Neural progenitor cell (in vitro differentiated cells): ENCODE measurements around the gene CFAP299. TPM values are rescaled to one million over a fixed set of nuclear protein-coding genes. Genes with fewer than 3 reads are reported as not detected.

Source experiments
- DNase-seq: peaks from one replicate; pipeline ENCODE4 v3.0.0-alpha.2; 2016; ENCODE audit warnings: low spot score
- H2AFZ ChIP-seq: fragments of 200-600 bp; sonication (generic); replicated peaks from 2 replicates; pipeline ENCODE4 v1.6.1; 2016; ENCODE audit warnings: antibody characterized with exemption
- H3F3A ChIP-seq: fragments of 200-600 bp; sonication (generic); 2 replicates; pipeline ENCODE4 v1.6.1; 2016; ENCODE audit warnings: antibody characterized with exemption, low read depth
- H3K27ac ChIP-seq: fragments of 200-600 bp; sonication (generic); 2 replicates; pipeline ENCODE4 v1.5.1; 2016; ENCODE audit warnings: mild to moderate bottlenecking
- H3K27me3 ChIP-seq: fragments of 200-600 bp; sonication (generic); 2 replicates; pipeline ENCODE4 v1.6.1; 2016; ENCODE audit warnings: mild to moderate bottlenecking, moderate library complexity
- H3K36me3 ChIP-seq: fragments of 200-600 bp; sonication (generic); 2 replicates; pipeline ENCODE4 v1.5.1; 2016
- H3K4me1 ChIP-seq: fragments of 200-600 bp; sonication (generic); 2 replicates; pipeline ENCODE4 v1.6.1; 2016; ENCODE audit warnings: mixed run types
- H3K4me2 ChIP-seq: fragments of 200-600 bp; sonication (generic); 2 replicates; pipeline ENCODE4 v1.6.1; 2016
- H3K4me3 ChIP-seq: fragments of 200-600 bp; sonication (generic); 2 replicates; pipeline ENCODE4 v1.5.1; 2016
- H3K79me2 ChIP-seq: fragments of 200-600 bp; sonication (generic); 2 replicates; pipeline ENCODE4 v1.6.1; 2016; ENCODE audit warnings: low read depth
- H3K9ac ChIP-seq: fragments of 200-600 bp; sonication (generic); 2 replicates; pipeline ENCODE4 v1.6.1; 2016
- H3K9me3 ChIP-seq: fragments of 200-600 bp; sonication (generic); 2 replicates; pipeline ENCODE4 v1.5.1; 2016; ENCODE audit warnings: low read depth
- H4K20me1 ChIP-seq: fragments of 200-600 bp; sonication (generic); 2 replicates; pipeline ENCODE4 v1.6.1; 2016; ENCODE audit warnings: low read depth
- H3K27ac Mint-ChIP-seq: 3 replicates; pipeline ENCODE4 v1.8.0; 2021; ENCODE audit warnings: mixed read lengths
- H3K27me3 Mint-ChIP-seq: 2 replicates; pipeline ENCODE4 v1.8.0; 2022; ENCODE audit warnings: low read depth, mild to moderate bottlenecking, inconsistent platforms, moderate library complexity, mixed read lengths; ENCODE audit not compliant: insufficient read depth
- H3K36me3 Mint-ChIP-seq: 3 replicates; pipeline ENCODE4 v1.8.0; 2021; ENCODE audit warnings: mixed read lengths
- H3K4me1 Mint-ChIP-seq: 3 replicates; pipeline ENCODE4 v1.8.0; 2021; ENCODE audit warnings: mixed read lengths
- H3K4me3 Mint-ChIP-seq: 3 replicates; pipeline ENCODE4 v1.8.0; 2021; ENCODE audit warnings: mild to moderate bottlenecking, moderate library complexity, mixed read lengths
- H3K9me3 Mint-ChIP-seq: 3 replicates; pipeline ENCODE4 v1.8.0; 2020; ENCODE audit warnings: mixed read lengths
- CTCF ChIP-seq: fragments of 200-600 bp; sonication (generic); IDR thresholded peaks from 2 replicates; pipeline ENCODE4 v1.5.1; 2017; ENCODE audit warnings: antibody characterized with exemption, mild to moderate bottlenecking
- EZH2 ChIP-seq: fragments of 200-600 bp; sonication (generic); IDR thresholded peaks from 2 replicates; pipeline ENCODE4 v1.6.1; 2017; ENCODE audit warnings: antibody characterized with exemption, mild to moderate bottlenecking, moderate library complexity
- EZH2phosphoT487 ChIP-seq: fragments of 200-600 bp; sonication (generic); IDR thresholded peaks from 2 replicates; pipeline ENCODE4 v1.6.1; 2017; ENCODE audit warnings: antibody characterized with exemption
- total RNA-seq: library from RNA; depleted of rRNA; stranded (reverse); fragments of >200 nt; gene quantifications from 2 replicates; pipeline ENCODE4 v1.2.3, GENCODE V29; 2015; ENCODE audit warnings: low replicate concordance

The CFAP299 gene
- total RNA-seq, 1 donor from 2014 or later = not detected

GRCh38 chr4:80568891-80569290 lies 233.4 kb downstream of the CFAP299 start:
- Mint-ChIP-seq H3K36me3 (no peaks in the 10 kb centered on the region), H3K27me3 (no peaks in the 10 kb centered on the region), H3K4me3 (no peak overlapping the region), H3K9me3 (peaks cover 2% of the 10 kb centered on the region), H3K4me1 (peaks cover 2% of the 10 kb centered on the region), H3K27ac (no peak overlapping the region)
- TF ChIP-seq CTCF (no peak), EZH2 (no peak), EZH2phosphoT487 (no peak)
- Histone ChIP-seq H3K79me2 (no peaks in the 10 kb centered on the region), H3K9ac (no peak overlapping the region), H3K27ac (no peak overlapping the region), H3F3A (no peaks in the 10 kb centered on the region), H3K4me2 (peak overlapping the region; percentile 21), H3K4me1 (peaks cover 11% of the 10 kb centered on the region), H3K36me3 (no peaks in the 10 kb centered on the region), H3K4me3 (no peak overlapping the region), H4K20me1 (no peaks in the 10 kb centered on the region), H2AFZ (peak overlapping the region; percentile 11), H3K9me3 (no peaks in the 10 kb centered on the region), H3K27me3 (no peaks in the 10 kb centered on the region)
- peak; percentile 82 for DNase-seq

GRCh38 chr4:80576796-80577195 lies 241.3 kb downstream of the CFAP299 start:
- H3K4me1 ChIP-seq = no peaks in the 10 kb centered on the region
- H3F3A ChIP-seq = no peaks in the 10 kb centered on the region
- no peak overlapping the region for H3K27ac ChIP-seq
- Mint-ChIP-seq H3K36me3 (no peaks in the 10 kb centered on the region), H3K4me3 (no peak overlapping the region), H3K9me3 (peaks cover 2% of the 10 kb centered on the region), H3K4me1 (no peaks in the 10 kb centered on the region), H3K27ac (no peak overlapping the region), H3K27me3 (no peaks in the 10 kb centered on the region)
- DNase-seq = no peak
- H3K27me3 ChIP-seq = no peaks in the 10 kb centered on the region
- H3K4me3 ChIP-seq = no peak overlapping the region
- no peak overlapping the region for H3K9ac ChIP-seq
- H3K36me3 ChIP-seq = no peaks in the 10 kb centered on the region
- H4K20me1 ChIP-seq = no peaks in the 10 kb centered on the region
- no peaks in the 10 kb centered on the region for H3K9me3 ChIP-seq
- no peaks in the 10 kb centered on the region for H3K79me2 ChIP-seq
- H3K4me2 ChIP-seq = no peak overlapping the region
- no peak overlapping the region for H2AFZ ChIP-seq
- TF ChIP-seq EZH2phosphoT487 = no peak
- TF ChIP-seq CTCF = no peak
- TF ChIP-seq EZH2 = no peak

GRCh38 chr4:80578001-80578400 lies 242.5 kb downstream of the CFAP299 start:
- Mint-ChIP-seq H3K9me3 (peaks cover 2% of the 10 kb centered on the region), H3K27me3 (no peaks in the 10 kb centered on the region), H3K4me1 (no peaks in the 10 kb centered on the region), H3K36me3 (no peaks in the 10 kb centered on the region), H3K27ac (no peak overlapping the region), H3K4me3 (no peak overlapping the region)
- H3K9me3 ChIP-seq = no peaks in the 10 kb centered on the region
- no peaks in the 10 kb centered on the region for H3K79me2 ChIP-seq
- H3K36me3 ChIP-seq = no peaks in the 10 kb centered on the region
- no peaks in the 10 kb centered on the region for H3K27me3 ChIP-seq
- no peaks in the 10 kb centered on the region for H3K4me1 ChIP-seq
- no peak overlapping the region for H3K4me3 ChIP-seq
- DNase-seq = no peak
- no peak overlapping the region for H3K27ac ChIP-seq
- H3K4me2 ChIP-seq = no peak overlapping the region
- no peak for TF ChIP-seq EZH2phosphoT487
- TF ChIP-seq CTCF = no peak
- no peak for TF ChIP-seq EZH2
- no peaks in the 10 kb centered on the region for H4K20me1 ChIP-seq
- no peaks in the 10 kb centered on the region for H3F3A ChIP-seq
- no peak overlapping the region for H3K9ac ChIP-seq
- H2AFZ ChIP-seq = no peak overlapping the region
